NT2/D1 (cell line): ENCODE data around the gene SDK1.

ENCODE experiments used
- SUZ12 ChIP-seq: IDR thresholded peaks from 2 replicates; pipeline ENCODE4 v1.6.1; 2011; ENCODE audit not compliant: insufficient read length, insufficient read depth; ENCODE audit errors: extremely low read depth
- YY1 ChIP-seq: IDR thresholded peaks from 2 replicates; pipeline ENCODE4 v1.6.1; 2011; ENCODE audit not compliant: insufficient read length, insufficient read depth
- ZNF274 ChIP-seq: IDR thresholded peaks from 2 replicates; pipeline ENCODE4 v1.6.1; 2011; ENCODE audit warnings: mild to moderate bottlenecking, low read depth, low read length

DNA sequence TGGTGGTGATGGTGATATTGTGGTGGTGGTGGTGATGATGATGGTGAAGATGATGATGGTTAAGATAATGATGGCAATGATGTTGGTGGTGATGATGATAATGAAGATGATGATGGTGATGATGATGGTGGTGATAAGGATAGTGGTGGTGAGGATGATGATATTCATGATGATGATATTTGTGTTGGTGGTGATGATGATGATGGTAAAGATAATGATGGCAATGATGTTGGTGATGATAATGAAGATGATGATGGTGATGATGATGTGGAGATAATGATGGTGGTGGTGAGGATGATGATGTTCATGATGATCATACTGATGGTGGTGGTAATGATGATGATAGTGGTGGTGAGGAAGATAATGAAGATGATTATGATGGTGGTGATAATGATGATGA, 30.7 kb upstream of the SDK1 start:
- TF ChIP-seq ZNF274, result no peak
- no peak for TF ChIP-seq SUZ12
- TF ChIP-seq YY1, result no peak
